ENCODE measurements around the gene SH3BGRL3.

Gene SH3BGRL3

DNA sequence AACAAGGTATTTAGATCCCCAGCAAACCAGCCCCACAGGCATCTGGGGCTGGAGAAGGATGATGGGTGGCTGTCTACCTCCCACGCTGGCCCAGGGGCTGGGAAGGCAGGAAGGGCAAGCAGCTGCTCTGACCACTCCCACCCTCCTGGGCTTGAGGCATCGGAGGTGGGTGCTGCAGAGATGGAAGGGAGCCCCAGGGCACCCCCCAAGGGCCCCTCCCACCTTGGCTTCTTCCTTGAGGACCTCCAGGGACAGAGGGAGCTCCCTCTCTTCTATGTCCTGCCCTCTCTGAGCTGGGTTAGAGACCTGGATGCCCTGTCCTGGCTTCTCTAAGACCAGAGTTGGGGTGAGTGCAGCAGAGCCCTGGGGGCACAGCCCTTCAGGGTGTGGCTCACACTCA is 41.0 kb downstream of the SH3BGRL3 start:
- Histone ChIP-seq H3K9me3 (ENCODE audit: control extremely low read depth in 1 of 5, control insufficient read depth in 4 of 5, insufficient read depth in 2 of 5, low read depth in 1 of 5, low read length in 4 of 5) (no peaks in the 10 kb centered on the region), H3K4me1 (ENCODE audit: control extremely low read depth in 1 of 4, control insufficient read depth in 4 of 4, insufficient read depth in 4 of 4, low read length in 3 of 4) (peaks cover 6 to 58% (median 51%) of the 10 kb centered on the region in 4 experiments), H3K27me3 (replicated peaks in 2 of 5; ENCODE audit: control insufficient read depth in 4 of 5, insufficient read depth in 5 of 5, low read length in 4 of 5) (no peaks in the 10 kb centered on the region), H3K36me3 (ENCODE audit: control insufficient read depth in 4 of 4, insufficient read depth in 4 of 4, low read length in 3 of 4) (peaks cover 0 to 28% (median 11%) of the 10 kb centered on the region in 4 experiments), H3K27ac (ENCODE audit: insufficient read depth in 1 of 2, low read depth in 1 of 2, low read length in 2 of 2, poor library complexity in 1 of 2, severe bottlenecking in 2 of 2) (no peak overlapping the region), H3K4me3 (ENCODE audit: control insufficient read depth in 1 of 7, extremely low read depth in 1 of 7, insufficient read depth in 4 of 7, low read depth in 2 of 7, low read length in 6 of 7) (peak overlapping the region in 1 of 7 experiments; percentile 11)
- whole genome bisulfite sequencing (ENCODE audit: insufficient coverage): 100% methylated on average over 2 of the region's 2 CpGs
- ChIA-PET CTCF (interaction anchor here (0.8 to 8.5 kb wide), 16 partner anchors 11 to 156 kb away, joined by 3 to 161 read pairs (median 4); partner anchors contain the start of genes CEP85, SH3BGRL3 and ZNF593), POLR2A (interaction anchor here (1.1 to 2.8 kb wide), 2 partner anchors 37 to 41 kb away, joined by 5 to 8 read pairs; partner anchors contain the start of gene SH3BGRL3)
- no peak for DNase-seq

DNA sequence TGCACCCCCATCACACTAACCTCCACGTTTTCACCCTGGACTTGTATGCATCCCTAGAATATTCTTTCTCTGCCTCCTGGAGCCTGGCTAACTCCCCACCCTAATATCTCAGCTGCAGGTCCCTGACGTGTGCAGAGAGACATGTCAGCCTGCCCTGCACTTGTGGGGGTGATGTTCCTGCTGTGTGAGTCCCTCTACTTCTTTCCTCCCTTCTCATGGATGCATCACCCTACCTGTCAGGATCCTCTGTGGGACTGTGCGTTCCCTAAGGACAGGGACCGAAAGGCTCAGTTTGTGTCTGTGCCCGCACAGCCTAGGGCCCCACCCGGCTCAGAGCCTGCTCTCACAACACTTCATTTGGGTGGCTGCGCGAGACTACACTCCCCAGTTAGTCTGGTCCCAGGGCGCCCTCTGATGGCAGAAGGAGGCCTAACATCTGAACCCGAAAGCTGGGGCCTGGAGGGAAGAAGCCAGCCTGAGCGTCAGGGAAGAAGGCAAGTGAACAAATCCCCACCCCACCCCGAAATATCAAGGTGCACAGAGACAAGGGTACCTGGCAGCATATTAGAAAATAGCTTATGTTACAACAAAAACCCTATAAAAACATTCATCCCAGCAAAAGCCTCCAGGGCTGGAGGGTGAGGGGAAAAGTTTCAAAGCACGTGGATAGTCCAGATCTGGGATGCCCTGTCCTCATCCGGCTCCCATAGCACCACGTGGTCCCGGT is 41.6 kb downstream of the SH3BGRL3 start:
- H3K9me3 ChIP-seq (ENCODE audit: control extremely low read depth in 1 of 5, control insufficient read depth in 4 of 5, insufficient read depth in 2 of 5, low read depth in 1 of 5, low read length in 4 of 5): no peaks in the 10 kb centered on the region
- POLR2A ChIA-PET: interaction anchor here (0.8 to 2.8 kb wide), 3 partner anchors 37 to 46 kb away, joined by 3 to 8 read pairs (median 5); partner anchors contain the start of gene SH3BGRL3
- H3K36me3 ChIP-seq (ENCODE audit: control insufficient read depth in 4 of 4, insufficient read depth in 4 of 4, low read length in 3 of 4): peaks cover 0 to 28% (median 11%) of the 10 kb centered on the region in 4 experiments
- H3K27ac ChIP-seq (ENCODE audit: insufficient read depth in 1 of 2, low read depth in 1 of 2, low read length in 2 of 2, poor library complexity in 1 of 2, severe bottlenecking in 2 of 2): peak overlapping the region in 1 of 2 experiments; percentile 9
- peak; percentile 87 to 92 (median 88) for DNase-seq
- peak overlapping the region in 1 of 7 experiments; percentile 11 for H3K4me3 ChIP-seq (ENCODE audit: control insufficient read depth in 1 of 7, extremely low read depth in 1 of 7, insufficient read depth in 4 of 7, low read depth in 2 of 7, low read length in 6 of 7)
- WGBS (ENCODE audit: insufficient coverage): 19% methylated on average over 9 of the region's 16 CpGs
- no peaks in the 10 kb centered on the region for H3K27me3 ChIP-seq (replicated peaks in 2 of 5; ENCODE audit: control insufficient read depth in 4 of 5, insufficient read depth in 5 of 5, low read length in 4 of 5)
- peaks cover 6 to 52% (median 47%) of the 10 kb centered on the region in 4 experiments for H3K4me1 ChIP-seq (ENCODE audit: control extremely low read depth in 1 of 4, control insufficient read depth in 4 of 4, insufficient read depth in 4 of 4, low read length in 3 of 4)
- CTCF ChIA-PET: interaction anchor here (0.7 to 8.5 kb wide), 27 partner anchors 10 to 218 kb away, joined by 3 to 161 read pairs (median 4); partner anchors contain the start of genes CEP85, SH3BGRL3 and ZNF593

DNA sequence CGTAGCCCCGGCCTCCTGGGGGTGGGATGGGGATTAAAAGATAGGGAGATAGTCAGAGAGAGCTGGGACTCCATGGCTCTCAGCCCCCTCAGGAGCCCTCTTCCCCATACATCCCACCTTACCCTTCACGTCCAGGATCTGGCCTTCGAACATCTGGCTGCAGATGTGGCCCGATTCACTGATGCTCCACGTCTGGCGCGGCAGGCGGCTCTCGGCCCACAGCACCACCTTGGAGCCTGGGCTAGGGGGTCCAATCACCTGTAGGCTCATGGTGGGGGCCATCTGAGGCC is 42.1 kb downstream of the SH3BGRL3 start:
- ChIA-PET POLR2A (interaction anchor here (0.8 to 2.8 kb wide), 3 partner anchors 38 to 47 kb away, joined by 3 to 8 read pairs (median 5); partner anchors contain the start of gene SH3BGRL3), CTCF (interaction anchor here (0.7 to 8.5 kb wide), 25 partner anchors 10 to 218 kb away, joined by 3 to 161 read pairs (median 4); partner anchors contain the start of genes CEP85, SH3BGRL3 and ZNF593)
- Histone ChIP-seq H3K4me1 (ENCODE audit: control extremely low read depth in 1 of 4, control insufficient read depth in 4 of 4, insufficient read depth in 4 of 4, low read length in 3 of 4) (peaks cover 6 to 47% (median 42%) of the 10 kb centered on the region in 4 experiments), H3K36me3 (ENCODE audit: control insufficient read depth in 4 of 4, insufficient read depth in 4 of 4, low read length in 3 of 4) (peaks cover 0 to 28% (median 11%) of the 10 kb centered on the region in 4 experiments), H3K27ac (ENCODE audit: insufficient read depth in 1 of 2, low read depth in 1 of 2, low read length in 2 of 2, poor library complexity in 1 of 2, severe bottlenecking in 2 of 2) (peak overlapping the region in 1 of 2 experiments; percentile 9), H3K27me3 (replicated peaks in 2 of 5; ENCODE audit: control insufficient read depth in 4 of 5, insufficient read depth in 5 of 5, low read length in 4 of 5) (no peaks in the 10 kb centered on the region), H3K4me3 (ENCODE audit: control insufficient read depth in 1 of 7, extremely low read depth in 1 of 7, insufficient read depth in 4 of 7, low read depth in 2 of 7, low read length in 6 of 7) (no peak overlapping the region), H3K9me3 (ENCODE audit: control extremely low read depth in 1 of 5, control insufficient read depth in 4 of 5, insufficient read depth in 2 of 5, low read depth in 1 of 5, low read length in 4 of 5) (no peaks in the 10 kb centered on the region)
- 94% methylated on average over 8 of the region's 10 CpGs for WGBS (ENCODE audit: insufficient coverage)
- DNase-seq: no peak

DNA sequence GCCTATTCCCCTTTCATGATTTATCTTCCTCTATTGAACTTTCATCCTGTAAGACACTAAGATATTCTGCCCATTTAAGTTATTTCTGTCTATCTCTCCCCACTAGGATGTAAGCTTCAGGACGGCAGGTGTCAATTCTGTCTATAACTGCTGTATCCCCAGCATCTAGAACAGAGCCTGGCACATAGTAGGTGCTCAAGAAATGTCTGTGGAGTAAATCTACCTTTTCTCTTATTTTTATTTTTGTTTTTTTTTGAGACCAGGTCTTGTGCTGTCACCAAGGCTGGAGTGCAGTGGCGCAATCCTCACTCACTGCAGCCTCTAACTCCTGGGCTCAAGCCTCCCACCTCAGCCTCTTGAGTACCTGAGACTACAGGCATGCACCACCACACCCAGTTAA is 43.5 kb downstream of the SH3BGRL3 start:
- ChIA-PET POLR2A (no interaction called here), CTCF (interaction anchor here (1.3 to 8.5 kb wide), 3 partner anchors 37 to 54 kb away, joined by 4 to 161 read pairs (median 152); partner anchors contain the start of gene SH3BGRL3)
- Histone ChIP-seq H3K27me3 (replicated peaks in 2 of 5; ENCODE audit: control insufficient read depth in 4 of 5, insufficient read depth in 5 of 5, low read length in 4 of 5) (no peaks in the 10 kb centered on the region), H3K4me3 (ENCODE audit: control insufficient read depth in 1 of 7, extremely low read depth in 1 of 7, insufficient read depth in 4 of 7, low read depth in 2 of 7, low read length in 6 of 7) (no peak overlapping the region), H3K36me3 (ENCODE audit: control insufficient read depth in 4 of 4, insufficient read depth in 4 of 4, low read length in 3 of 4) (peaks cover 0 to 28% (median 11%) of the 10 kb centered on the region in 4 experiments), H3K9me3 (ENCODE audit: control extremely low read depth in 1 of 5, control insufficient read depth in 4 of 5, insufficient read depth in 2 of 5, low read depth in 1 of 5, low read length in 4 of 5) (no peaks in the 10 kb centered on the region), H3K27ac (ENCODE audit: insufficient read depth in 1 of 2, low read depth in 1 of 2, low read length in 2 of 2, poor library complexity in 1 of 2, severe bottlenecking in 2 of 2) (no peak overlapping the region), H3K4me1 (ENCODE audit: control extremely low read depth in 1 of 4, control insufficient read depth in 4 of 4, insufficient read depth in 4 of 4, low read length in 3 of 4) (peaks cover 2 to 33% (median 28%) of the 10 kb centered on the region in 4 experiments)
- DNase-seq: no peak
- WGBS (ENCODE audit: insufficient coverage): 100% methylated on average over 1 of the region's 2 CpGs

DNA sequence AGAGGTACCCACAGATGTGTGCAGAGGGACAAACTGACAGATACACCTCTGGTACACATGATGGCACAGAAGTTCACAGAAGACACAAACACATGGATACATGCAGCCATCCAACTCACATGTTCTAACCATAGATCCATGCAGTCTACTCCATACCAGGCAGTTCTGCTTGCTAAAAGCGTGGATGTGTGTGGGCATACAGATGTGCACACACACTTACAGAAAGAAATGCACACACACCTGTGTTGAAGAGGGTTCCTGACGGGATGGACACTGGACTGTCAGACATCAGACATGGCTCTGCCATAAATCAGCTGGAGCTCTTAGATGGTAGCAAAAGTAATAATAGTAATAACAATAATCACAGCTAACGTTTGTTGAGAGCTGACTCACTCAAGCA is 44.7 kb downstream of the SH3BGRL3 start:
- Histone ChIP-seq H3K9me3 (ENCODE audit: control extremely low read depth in 1 of 5, control insufficient read depth in 4 of 5, insufficient read depth in 2 of 5, low read depth in 1 of 5, low read length in 4 of 5) (no peaks in the 10 kb centered on the region), H3K36me3 (ENCODE audit: control insufficient read depth in 4 of 4, insufficient read depth in 4 of 4, low read length in 3 of 4) (peaks cover 0 to 28% (median 11%) of the 10 kb centered on the region in 4 experiments), H3K4me3 (ENCODE audit: control insufficient read depth in 1 of 7, extremely low read depth in 1 of 7, insufficient read depth in 4 of 7, low read depth in 2 of 7, low read length in 6 of 7) (no peak overlapping the region), H3K4me1 (ENCODE audit: control extremely low read depth in 1 of 4, control insufficient read depth in 4 of 4, insufficient read depth in 4 of 4, low read length in 3 of 4) (peaks cover 0 to 23% (median 20%) of the 10 kb centered on the region in 4 experiments), H3K27ac (ENCODE audit: insufficient read depth in 1 of 2, low read depth in 1 of 2, low read length in 2 of 2, poor library complexity in 1 of 2, severe bottlenecking in 2 of 2) (no peak overlapping the region), H3K27me3 (replicated peaks in 2 of 5; ENCODE audit: control insufficient read depth in 4 of 5, insufficient read depth in 5 of 5, low read length in 4 of 5) (no peaks in the 10 kb centered on the region)
- POLR2A ChIA-PET: no interaction called here
- WGBS (ENCODE audit: insufficient coverage): no CpG with 5 or more reads among the region's 3 CpGs
- CTCF ChIA-PET: interaction anchor here (1.6 kb wide), 1 partner anchor 40 kb away, joined by 4 read pairs; no protein-coding TSS in a partner anchor
- no peak for DNase-seq

DNA sequence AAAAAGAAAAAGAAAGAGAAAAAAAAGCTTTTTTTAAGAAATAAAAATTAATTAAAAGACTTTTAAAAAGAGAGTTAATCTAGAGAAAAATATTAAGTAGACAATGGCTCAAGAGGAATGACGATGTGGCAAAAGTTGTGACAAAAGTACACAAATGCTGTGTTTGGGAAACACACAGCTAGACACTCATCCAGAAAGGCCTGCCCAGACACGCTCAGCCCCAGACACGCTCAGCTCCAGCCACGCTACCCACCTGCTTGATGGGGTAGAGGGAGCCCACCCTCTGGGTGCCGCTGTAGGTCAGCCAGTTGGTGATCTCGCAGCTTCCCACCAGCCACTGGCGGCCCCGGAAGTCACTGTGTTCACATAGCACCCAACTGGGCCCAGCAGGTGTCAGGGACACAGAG is 48.1 kb downstream of the SH3BGRL3 start:
- Histone ChIP-seq H3K27ac (ENCODE audit: insufficient read depth in 1 of 2, low read depth in 1 of 2, low read length in 2 of 2, poor library complexity in 1 of 2, severe bottlenecking in 2 of 2) (no peak overlapping the region), H3K9me3 (ENCODE audit: control extremely low read depth in 1 of 5, control insufficient read depth in 4 of 5, insufficient read depth in 2 of 5, low read depth in 1 of 5, low read length in 4 of 5) (no peaks in the 10 kb centered on the region), H3K36me3 (ENCODE audit: control insufficient read depth in 4 of 4, insufficient read depth in 4 of 4, low read length in 3 of 4) (peaks cover 0 to 7% (median 3%) of the 10 kb centered on the region in 4 experiments), H3K4me3 (ENCODE audit: control insufficient read depth in 1 of 7, extremely low read depth in 1 of 7, insufficient read depth in 4 of 7, low read depth in 2 of 7, low read length in 6 of 7) (no peak overlapping the region), H3K4me1 (ENCODE audit: control extremely low read depth in 1 of 4, control insufficient read depth in 4 of 4, insufficient read depth in 4 of 4, low read length in 3 of 4) (no peaks in the 10 kb centered on the region), H3K27me3 (replicated peaks in 2 of 5; ENCODE audit: control insufficient read depth in 4 of 5, insufficient read depth in 5 of 5, low read length in 4 of 5) (no peaks in the 10 kb centered on the region)
- ChIA-PET CTCF (interaction anchor here (1.0 kb wide), 1 partner anchor 50 kb away, joined by 3 read pairs; no protein-coding TSS in a partner anchor), POLR2A (no interaction called here)
- 93% methylated on average over 7 of the region's 8 CpGs for WGBS (ENCODE audit: insufficient coverage)
- DNase-seq: no peak

DNA sequence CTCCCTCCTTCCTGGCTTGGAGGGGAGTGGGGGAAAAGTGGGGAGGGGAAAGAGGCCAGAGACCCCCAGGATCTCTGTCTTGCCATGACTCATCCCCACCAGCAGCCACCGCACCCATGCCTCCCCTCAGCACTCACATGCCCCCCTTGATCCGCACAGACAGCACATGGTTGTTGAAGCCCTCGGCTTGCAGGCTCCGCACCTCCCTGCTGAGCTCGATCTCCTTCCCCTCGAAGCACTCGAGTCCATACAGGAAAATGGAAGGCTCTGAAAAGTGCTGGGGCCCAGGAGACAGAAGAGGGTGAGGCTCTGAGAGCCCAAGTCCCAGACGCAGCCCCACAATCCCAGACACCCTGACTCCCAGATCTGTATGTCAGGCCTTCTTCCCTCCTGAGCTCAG is 48.7 kb downstream of the SH3BGRL3 start:
- no peak overlapping the region for H3K27ac ChIP-seq (ENCODE audit: insufficient read depth in 1 of 2, low read depth in 1 of 2, low read length in 2 of 2, poor library complexity in 1 of 2, severe bottlenecking in 2 of 2)

More for the DNA sequence above, 48.7 kb downstream of the SH3BGRL3 start:
- Histone ChIP-seq H3K36me3 (ENCODE audit: control insufficient read depth in 4 of 4, insufficient read depth in 4 of 4, low read length in 3 of 4) (peaks cover 0 to 5% (median 2%) of the 10 kb centered on the region in 4 experiments), H3K27me3 (replicated peaks in 2 of 5; ENCODE audit: control insufficient read depth in 4 of 5, insufficient read depth in 5 of 5, low read length in 4 of 5) (no peaks in the 10 kb centered on the region), H3K4me3 (ENCODE audit: control insufficient read depth in 1 of 7, extremely low read depth in 1 of 7, insufficient read depth in 4 of 7, low read depth in 2 of 7, low read length in 6 of 7) (no peak overlapping the region), H3K9me3 (ENCODE audit: control extremely low read depth in 1 of 5, control insufficient read depth in 4 of 5, insufficient read depth in 2 of 5, low read depth in 1 of 5, low read length in 4 of 5) (no peaks in the 10 kb centered on the region), H3K4me1 (ENCODE audit: control extremely low read depth in 1 of 4, control insufficient read depth in 4 of 4, insufficient read depth in 4 of 4, low read length in 3 of 4) (no peaks in the 10 kb centered on the region)
- WGBS (ENCODE audit: insufficient coverage): 100% methylated on average over 6 of the region's 8 CpGs
- DNase-seq: no peak
- ChIA-PET CTCF (interaction anchor here (1.0 kb wide), 1 partner anchor 39 kb away, joined by 3 read pairs; no protein-coding TSS in a partner anchor), POLR2A (no interaction called here)
